NCI-H2171 treated with DMSO at 0.1 percent for 48 hours (cell line): ENCODE measurements around the gene CDH2.
"Not testable (repeated sequence)": the region's sequence is repeated elsewhere in the genome, so short reads cannot be mapped to it uniquely, and the experiment has no call there.

Experiments
- DNase-seq: peaks from one replicate; lab custom pipeline; 2025; lab: John Stamatoyannopoulos, UW

Gene CDH2

DNA sequence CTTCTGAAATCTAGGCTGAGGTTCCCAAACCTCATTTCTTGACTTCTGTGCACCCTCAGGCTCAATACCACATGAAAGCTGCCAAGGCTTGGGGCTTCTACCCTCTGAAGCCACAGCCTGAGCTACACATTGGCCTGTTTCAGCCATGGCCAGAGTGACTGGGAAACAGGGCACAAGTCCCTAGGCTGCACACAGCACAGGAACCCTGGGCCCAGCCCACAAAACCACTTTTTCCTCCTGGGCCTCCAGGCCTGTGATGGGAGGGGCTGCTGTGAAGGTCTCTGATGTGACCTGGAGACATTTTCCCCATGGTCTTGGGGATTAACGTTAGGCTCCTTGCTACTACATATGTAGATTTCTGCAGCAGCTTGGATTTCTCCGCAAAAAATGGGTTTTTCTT lies 270.7 kb downstream of the CDH2 start:
- DNase-seq: not testable (repeated sequence)

DNA sequence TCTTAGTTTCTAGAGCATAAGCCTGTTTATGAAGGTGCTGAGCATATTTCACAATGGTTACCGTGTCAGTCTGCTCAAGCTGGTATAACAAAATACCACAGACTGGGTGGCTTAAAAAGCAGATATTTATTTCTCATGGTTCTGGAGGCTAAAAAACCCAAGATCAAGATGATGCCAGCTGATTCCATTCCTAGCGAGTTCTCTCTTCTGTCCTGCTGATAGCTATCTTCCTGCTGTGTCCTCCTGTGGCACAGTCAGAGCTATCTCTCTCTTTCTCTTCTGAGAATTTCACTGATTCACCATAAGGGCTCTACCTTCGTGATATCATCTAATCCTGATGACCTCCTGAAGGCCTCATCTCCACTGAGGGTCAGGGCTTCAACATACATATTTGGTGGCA lies 273.0 kb downstream of the CDH2 start:
- DNase-seq: no peak

DNA sequence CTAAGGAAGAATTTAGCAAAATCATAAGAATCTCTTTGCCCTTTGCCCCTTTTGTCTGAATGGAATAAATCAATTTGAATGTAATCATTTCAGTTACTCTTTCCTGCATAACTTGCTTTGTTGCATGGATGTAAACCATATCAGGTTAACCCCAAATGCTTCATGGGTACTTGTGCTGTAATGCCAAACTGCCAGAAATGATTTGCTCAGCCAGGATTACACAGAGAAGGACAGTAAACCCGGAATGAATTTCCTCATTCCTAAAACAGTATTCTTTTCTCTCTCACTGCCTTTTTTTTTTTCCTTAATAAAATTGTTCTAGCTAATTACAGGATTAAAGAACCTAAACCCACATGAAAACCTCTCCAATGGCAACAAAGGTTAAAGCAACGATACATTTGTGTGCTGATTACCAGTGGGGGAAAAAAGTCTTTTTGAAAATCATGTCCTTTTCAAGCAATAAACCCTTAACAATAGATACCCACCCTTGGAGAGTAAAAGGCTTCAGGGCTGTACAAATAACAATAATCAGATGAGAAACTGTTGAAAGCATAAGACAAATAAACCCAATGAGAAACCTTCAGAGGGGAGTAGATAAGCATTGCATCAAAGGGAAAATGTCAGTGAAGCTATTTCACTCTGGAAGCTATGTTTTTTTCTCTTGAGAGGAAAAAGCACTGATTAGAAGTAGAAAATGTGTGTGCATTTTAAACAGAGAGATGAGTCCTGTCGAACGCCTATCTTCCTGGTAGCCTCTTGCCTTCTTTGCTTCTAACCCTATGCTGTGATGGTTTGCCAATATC lies 275.3 kb downstream of the CDH2 start:
- DNase-seq: no peak
